Activated T-cell treated with anti-CD3 and anti-CD28 coated beads for 48 hours (primary cell): ENCODE data around the gene LETM1.

ENCODE experiments used
- DNase-seq: peaks from one replicate; pipeline ENCODE4 v3.0.0-alpha.2; 2020; ENCODE audit warnings: low read depth

Gene LETM1

GRCh38 chr4:1825326-1825725 lies 30.6 kb downstream of the LETM1 start:
- DNase-seq: no peak

- DNase-seq: no peak
These were observed 31.2 kb downstream of the LETM1 start for GRCh38 chr4:1824746-1825145.

- no peak for DNase-seq
These were observed 32.4 kb downstream of the LETM1 start for GRCh38 chr4:1823545-1823932.

- DNase-seq: no peak
These were observed 33.1 kb downstream of the LETM1 start for GRCh38 chr4:1822568-1823544.

- no peak for DNase-seq
These were observed 34.0 kb downstream of the LETM1 start for GRCh38 chr4:1821679-1822567.

GRCh38 chr4:1819816-1820215 lies 36.1 kb downstream of the LETM1 start:
- no peak for DNase-seq

- DNase-seq: no peak
These were observed 36.7 kb downstream of the LETM1 start for GRCh38 chr4:1819284-1819683.

GRCh38 chr4:1815997-1816860 lies 39.7 kb downstream of the LETM1 start:
- no peak for DNase-seq

GRCh38 chr4:1815096-1815996 lies 40.6 kb downstream of the LETM1 start:
- no peak for DNase-seq

GRCh38 chr4:1814453-1814852 lies 41.5 kb downstream of the LETM1 start:
- no peak for DNase-seq

- no peak for DNase-seq
These were observed 42.0 kb downstream of the LETM1 start for GRCh38 chr4:1813915-1814314.

- DNase-seq: no peak
These were observed 42.7 kb downstream of the LETM1 start for GRCh38 chr4:1813231-1813630.

GRCh38 chr4:1812720-1813119 lies 43.2 kb downstream of the LETM1 start:
- no peak for DNase-seq

- DNase-seq: no peak
These were observed 45.2 kb downstream of the LETM1 start for GRCh38 chr4:1810765-1811164.

- peak; percentile 74 for DNase-seq
These were observed 46.0 kb downstream of the LETM1 start for GRCh38 chr4:1809754-1810502.

- DNase-seq: no peak
These were observed 46.9 kb downstream of the LETM1 start for GRCh38 chr4:1808851-1809753.

GRCh38 chr4:1808396-1808795 lies 47.6 kb downstream of the LETM1 start:
- no peak for DNase-seq

- no peak for DNase-seq
These were observed 48.6 kb downstream of the LETM1 start for GRCh38 chr4:1807332-1807777.
